HepG2 (cell line): ENCODE results near the gene THSD4. TPM values are rescaled to one million over a fixed set of nuclear protein-coding genes. Genes with fewer than 3 reads are reported as not detected.

Experiments used
- ESRRA ChIP-seq: sonication (generic); formaldehyde crosslinking; IDR thresholded peaks from 2 replicates; pipeline ENCODE4 v1.5.1; 2020; ENCODE audit warnings: mild to moderate bottlenecking, low read depth, missing genetic modification reagents
- ETV6 ChIP-seq: sonication (generic); formaldehyde crosslinking; conservative IDR thresholded peaks from 2 replicates; pipeline ENCODE4 v1.4.0; 2020; ENCODE audit warnings: missing genetic modification reagents
- FOXK2 ChIP-seq: fragments of 450-650 bp; IDR thresholded peaks from 2 replicates; pipeline ENCODE4 v1.6.1; 2016
- GMEB2 ChIP-seq: IDR thresholded peaks from 2 replicates; pipeline ENCODE4 v1.6.1; 2016; ENCODE audit warnings: missing biosample characterization, missing genetic modification reagents, low read depth
- HNRNPLL ChIP-seq: fragments of 200-400 bp; formaldehyde crosslinking; IDR thresholded peaks from 2 replicates; pipeline ENCODE4 v1.6.1; 2017; ENCODE audit warnings: mild to moderate bottlenecking, low read depth, low read length; ENCODE audit not compliant: poor library complexity, severe bottlenecking
- LBX2 ChIP-seq: sonication (generic); formaldehyde crosslinking; IDR thresholded peaks from 2 replicates; pipeline ENCODE4 v1.5.0; 2020; ENCODE audit warnings: missing genetic modification reagents, mild to moderate bottlenecking, borderline replicate concordance
- MAFK ChIP-seq, 2 experiments: IDR thresholded peaks in 1 of 2; conservative IDR thresholded peaks in 1 of 2; 2 replicates each; pipeline ENCODE4 v1.6.1; 2011; ENCODE audit warnings: improper control_type of control experiment in 2 of 2, low read length in 2 of 2
- MED1 ChIP-seq: sonication (generic); formaldehyde crosslinking; IDR thresholded peaks from 2 replicates; pipeline ENCODE4 v1.4.0; 2020; ENCODE audit warnings: missing genetic modification reagents
- MED8 ChIP-seq: sonication (generic); formaldehyde crosslinking; IDR thresholded peaks from 2 replicates; pipeline ENCODE4 v1.8.1; 2023; ENCODE audit warnings: mild to moderate bottlenecking, missing genetic modification reagents; ENCODE audit not compliant: insufficient replicate concordance
- PAX8 ChIP-seq: sonication (generic); formaldehyde crosslinking; IDR thresholded peaks from 2 replicates; pipeline ENCODE4 v1.8.0; 2022; ENCODE audit warnings: mild to moderate bottlenecking, missing genetic modification reagents, borderline replicate concordance
- POLR2AphosphoS2 ChIP-seq: IDR thresholded peaks from 2 replicates; pipeline ENCODE4 v1.6.1; 2011; ENCODE audit warnings: low read depth, low read length, improper control_type of control experiment
- RAD51 ChIP-seq: fragments of 450-650 bp; IDR thresholded peaks from 2 replicates; pipeline ENCODE4 v1.6.1; 2016; ENCODE audit warnings: borderline replicate concordance
- SUZ12 ChIP-seq: fragments of 150-350 bp; IDR thresholded peaks from 2 replicates; pipeline ENCODE4 v1.6.1; 2014; ENCODE audit warnings: low read depth, low read length
- U2AF2 ChIP-seq: fragments of 200-400 bp; formaldehyde crosslinking; IDR thresholded peaks from 2 replicates; pipeline ENCODE4 v1.6.1; 2017; ENCODE audit warnings: low read depth, mild to moderate bottlenecking, low read length
- ZBTB7B ChIP-seq: sonication (generic); formaldehyde crosslinking; IDR thresholded peaks from 2 replicates; pipeline ENCODE4 v1.4.0; 2020; ENCODE audit warnings: missing genetic modification reagents
- ZNF205 ChIP-seq: IDR thresholded peaks from 2 replicates; pipeline ENCODE4 v1.6.1; 2018; ENCODE audit warnings: missing biosample characterization, missing genetic modification reagents
- ZNF562 ChIP-seq: sonication (generic); formaldehyde crosslinking; IDR thresholded peaks from 2 replicates; pipeline ENCODE4 v1.8.0; 2022; ENCODE audit warnings: missing genetic modification reagents, borderline replicate concordance
- ZNF652 ChIP-seq: IDR thresholded peaks from 2 replicates; pipeline ENCODE4 v1.6.1; 2016; ENCODE audit warnings: low read depth, borderline replicate concordance
- ZNF710 ChIP-seq: sonication (generic); formaldehyde crosslinking; IDR thresholded peaks from 2 replicates; pipeline ENCODE4 v1.5.0; 2020; ENCODE audit warnings: mild to moderate bottlenecking, missing genetic modification reagents, borderline replicate concordance
- ZNF713 ChIP-seq: sonication (generic); formaldehyde crosslinking; IDR thresholded peaks from 2 replicates; pipeline ENCODE4 v1.4.0; 2020; ENCODE audit warnings: mild to moderate bottlenecking, missing genetic modification reagents
- ZNF746 ChIP-seq: sonication (generic); formaldehyde crosslinking; IDR thresholded peaks from 2 replicates; pipeline ENCODE4 v1.8.0; 2022; ENCODE audit warnings: mild to moderate bottlenecking, missing genetic modification reagents
- ZNF883 ChIP-seq: sonication (generic); formaldehyde crosslinking; IDR thresholded peaks from 2 replicates; pipeline ENCODE4 v1.5.1; 2020; ENCODE audit warnings: mild to moderate bottlenecking, missing genetic modification reagents; ENCODE audit errors: not compliant biosample characterization
- polyA plus RNA-seq, 8 experiments: library from polyadenylated mRNA; depleted of rRNA in 3 of 8; stranded (reverse) in 7 of 8; unstranded in 1 of 8; fragments of >200 nt; fragmentation: Illumina TruSeq in 4 of 8; extraction: Trizol in 4 of 8; gene quantifications; 2 replicates each; pipeline versions ENCODE4 v1.2.1 to v1.2.3, GENCODE V29; 2011 to 2016; ENCODE audit warnings: low read depth in 4 of 8, missing spikeins in 1 of 8, mixed read lengths in 1 of 8; ENCODE audit not compliant: insufficient read depth in 1 of 8
- total RNA-seq, 5 experiments: library from RNA; depleted of rRNA; stranded (reverse); fragments of >200 nt; fragmentation: Illumina TruSeq; extraction: Trizol; gene quantifications; 2 replicates each; pipeline ENCODE4 v1.2.3, GENCODE V29; 2016; ENCODE audit warnings: low read depth in 1 of 5

The THSD4 gene
- total and polyA plus RNA-seq, 2 of the 13 experiments (the other 11 are each of a cell fraction or from before 2014, with no cell fraction given) = 0.07 to 0.21 TPM

GRCh38 chr15:71747128-71748083 lies 632.1 kb downstream of the THSD4 start (continued):
- no peak for TF ChIP-seq GMEB2
- TF ChIP-seq MAFK (conservative IDR thresholded peaks at IDR 0.05 in 1 of 2, IDR thresholded peaks at IDR 0.05 in 1 of 2; ENCODE audit: low read length in 2 of 2) = peak; percentile 60 to 80
- TF ChIP-seq HNRNPLL = no peak
- no peak for TF ChIP-seq ESRRA
- peak; percentile 61 for TF ChIP-seq MED1 (CRISPR knock-in tag)
- TF ChIP-seq MED8 (CRISPR knock-in tag) = no peak
- TF ChIP-seq ZNF883 (CRISPR knock-in tag) = no peak
- no peak for TF ChIP-seq SUZ12
- no peak for TF ChIP-seq ZNF746 (CRISPR knock-in tag)
- TF ChIP-seq U2AF2 = no peak
- no peak for TF ChIP-seq ETV6 (CRISPR knock-in tag)
- TF ChIP-seq ZNF562 (CRISPR knock-in tag) = no peak
- TF ChIP-seq FOXK2 = no peak
- no peak for TF ChIP-seq LBX2
- no peak for TF ChIP-seq ZNF713 (CRISPR knock-in tag)
- no peak for TF ChIP-seq RAD51
- no peak for TF ChIP-seq POLR2AphosphoS2
- TF ChIP-seq PAX8 (CRISPR knock-in tag) = no peak
- TF ChIP-seq ZBTB7B (CRISPR knock-in tag) = no peak
- TF ChIP-seq ZNF710 = no peak
- TF ChIP-seq ZNF205 = no peak
- peak; percentile 98 for TF ChIP-seq ZNF652 (CRISPR knock-in tag)
